GM10248 (cell line): ENCODE measurements around the gene TULP1.

ENCODE experiments used
- CTCF ChIA-PET: fragments of 300-600 bp; sonication (Branson Sonifier 250); formaldehyde crosslinking; extraction: SDS; loops from one replicate; lab custom pipeline; 2021; ENCODE audit warnings: antibody characterized with exemption; lab: Yijun Ruan, JAX
- POLR2A ChIA-PET: fragments of 350-650 bp; sonication (Branson Sonifier 250); formaldehyde crosslinking; extraction: SDS; loops from one replicate; lab custom pipeline; 2020; ENCODE audit warnings: antibody characterized with exemption; lab: Yijun Ruan, JAX
- DNase-seq: peaks from one replicate; pipeline ENCODE4 v3.0.0; 2012; ENCODE audit errors: extremely low spot score
- TF ChIP-seq, protein P1 (sequence below): IDR thresholded peaks from 2 replicates; pipeline ENCODE4 v1.5.1; 2012; ENCODE audit warnings: mild to moderate bottlenecking, low read depth; ENCODE audit errors: extremely low read depth, missing control alignments, control extremely low read depth

TULP1 gene

DNA sequence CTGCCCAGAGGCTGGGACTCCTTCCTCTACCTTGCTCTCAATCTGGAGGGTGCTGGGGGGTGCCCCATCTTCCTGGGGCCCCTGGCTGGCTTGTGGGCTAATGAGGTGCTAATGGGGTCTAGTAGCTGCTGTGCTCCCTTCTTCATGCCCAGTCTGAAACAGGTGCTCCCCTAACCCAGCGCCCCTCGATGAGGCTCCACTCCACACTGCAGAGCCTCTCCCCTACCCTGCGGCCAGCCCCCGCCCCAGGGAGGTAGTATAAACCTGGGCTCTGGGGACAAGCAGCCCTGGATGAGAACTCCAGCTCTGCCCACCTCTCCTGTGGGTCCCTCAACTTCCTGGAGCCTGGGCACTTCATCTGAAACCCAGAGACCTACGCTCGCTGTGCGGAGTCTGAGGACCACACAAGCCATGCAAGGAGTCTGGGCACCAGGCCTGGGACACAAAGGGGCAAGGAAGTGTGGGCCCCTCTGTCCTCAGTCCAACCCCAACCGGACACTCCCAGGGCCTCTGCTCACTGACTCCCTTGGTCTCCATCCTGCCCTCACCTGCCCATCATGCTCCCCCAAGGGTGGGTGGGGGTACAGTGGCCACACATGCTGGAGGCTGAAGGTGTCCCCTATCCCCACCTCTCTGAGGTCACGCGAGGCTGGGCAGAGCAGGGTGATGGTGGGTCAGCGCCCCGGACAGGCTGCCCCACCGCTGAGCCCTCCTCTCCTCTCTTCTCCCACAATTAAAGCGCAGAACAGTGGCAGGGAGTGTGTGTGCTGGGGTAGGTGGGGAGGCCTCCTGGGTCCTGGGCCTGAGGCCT, 38.4 kb downstream of the TULP1 start:
- DNase-seq = no peak
- TF ChIP-seq, protein P1, sequence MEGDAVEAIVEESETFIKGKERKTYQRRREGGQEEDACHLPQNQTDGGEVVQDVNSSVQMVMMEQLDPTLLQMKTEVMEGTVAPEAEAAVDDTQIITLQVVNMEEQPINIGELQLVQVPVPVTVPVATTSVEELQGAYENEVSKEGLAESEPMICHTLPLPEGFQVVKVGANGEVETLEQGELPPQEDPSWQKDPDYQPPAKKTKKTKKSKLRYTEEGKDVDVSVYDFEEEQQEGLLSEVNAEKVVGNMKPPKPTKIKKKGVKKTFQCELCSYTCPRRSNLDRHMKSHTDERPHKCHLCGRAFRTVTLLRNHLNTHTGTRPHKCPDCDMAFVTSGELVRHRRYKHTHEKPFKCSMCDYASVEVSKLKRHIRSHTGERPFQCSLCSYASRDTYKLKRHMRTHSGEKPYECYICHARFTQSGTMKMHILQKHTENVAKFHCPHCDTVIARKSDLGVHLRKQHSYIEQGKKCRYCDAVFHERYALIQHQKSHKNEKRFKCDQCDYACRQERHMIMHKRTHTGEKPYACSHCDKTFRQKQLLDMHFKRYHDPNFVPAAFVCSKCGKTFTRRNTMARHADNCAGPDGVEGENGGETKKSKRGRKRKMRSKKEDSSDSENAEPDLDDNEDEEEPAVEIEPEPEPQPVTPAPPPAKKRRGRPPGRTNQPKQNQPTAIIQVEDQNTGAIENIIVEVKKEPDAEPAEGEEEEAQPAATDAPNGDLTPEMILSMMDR = no peak
- POLR2A ChIA-PET = interaction anchor here (0.6 to 1.1 kb wide), 3 partner anchors 9 to 231 kb away, joined by 3 to 5 read pairs (median 4); no protein-coding TSS in a partner anchor
- CTCF ChIA-PET = interaction anchor here (2.2 kb wide), 1 partner anchor 8 kb away, joined by 6 read pairs; no protein-coding TSS in a partner anchor

DNA sequence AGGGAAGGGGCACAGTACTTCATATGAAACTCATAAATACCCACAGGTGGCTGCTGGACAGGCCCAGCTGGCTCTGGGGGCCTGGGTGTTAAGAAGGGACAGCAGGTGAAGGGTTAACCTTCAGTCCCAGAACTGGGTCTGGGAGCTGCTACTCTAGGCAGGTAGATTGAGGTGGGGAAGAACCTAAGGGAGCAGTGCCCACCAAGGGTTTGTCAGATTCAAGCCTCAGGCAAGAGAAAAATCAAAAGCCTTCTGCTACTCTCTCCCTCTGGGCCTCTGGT, 38.9 kb downstream of the TULP1 start:
- no peak for DNase-seq
- TF ChIP-seq, protein P1 = no peak
- ChIA-PET POLR2A (interaction anchor here (0.6 to 1.1 kb wide), 4 partner anchors 10 to 376 kb away, joined by 3 to 5 read pairs (median 4); no protein-coding TSS in a partner anchor), CTCF (interaction anchor here (2.2 kb wide), 1 partner anchor 8 kb away, joined by 6 read pairs; no protein-coding TSS in a partner anchor)

DNA sequence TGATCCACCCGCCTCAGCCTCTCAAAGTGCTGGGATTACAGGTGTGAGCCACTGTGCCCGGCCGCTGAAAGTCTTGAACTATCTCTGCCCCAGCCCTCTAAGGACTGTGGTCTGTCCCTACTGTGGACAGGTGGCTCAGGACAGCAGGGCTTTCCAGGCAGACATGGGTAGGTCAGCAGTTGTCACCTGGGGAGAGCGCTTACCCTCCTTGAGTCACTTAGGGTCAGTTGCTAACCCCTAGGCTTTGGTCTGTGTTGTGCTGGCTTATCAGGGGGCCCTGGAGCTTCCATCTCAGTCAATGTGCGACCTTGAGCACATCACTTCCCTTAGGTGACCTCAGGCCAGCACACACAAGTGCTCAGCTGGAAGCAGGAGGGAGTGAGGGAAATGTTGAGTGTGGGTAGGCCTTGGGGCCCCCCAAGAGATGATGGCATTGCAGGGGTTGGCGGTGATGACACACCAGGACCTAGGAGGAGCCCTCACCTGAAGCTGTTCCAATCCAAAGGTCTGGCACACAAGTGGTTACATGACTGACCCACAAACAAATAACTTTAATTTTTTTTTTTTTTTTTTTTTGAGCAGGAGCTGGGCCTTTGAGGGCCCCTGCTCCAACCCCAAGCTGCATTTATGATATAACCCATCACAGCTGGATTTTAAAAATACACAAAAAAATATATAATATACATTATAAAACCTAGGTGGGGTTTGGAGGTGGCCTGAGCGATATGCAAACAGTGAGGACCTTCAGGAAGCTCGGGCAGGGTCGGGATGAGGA, 39.4 kb downstream of the TULP1 start:
- ChIA-PET CTCF (interaction anchor here (2.2 kb wide), 1 partner anchor 9 kb away, joined by 6 read pairs; no protein-coding TSS in a partner anchor), POLR2A (interaction anchor here (0.6 to 1.1 kb wide), 7 partner anchors 10 to 658 kb away, joined by 3 to 5 read pairs (median 3); no protein-coding TSS in a partner anchor)
- DNase-seq = no peak
- TF ChIP-seq, protein P1 = no peak

DNA sequence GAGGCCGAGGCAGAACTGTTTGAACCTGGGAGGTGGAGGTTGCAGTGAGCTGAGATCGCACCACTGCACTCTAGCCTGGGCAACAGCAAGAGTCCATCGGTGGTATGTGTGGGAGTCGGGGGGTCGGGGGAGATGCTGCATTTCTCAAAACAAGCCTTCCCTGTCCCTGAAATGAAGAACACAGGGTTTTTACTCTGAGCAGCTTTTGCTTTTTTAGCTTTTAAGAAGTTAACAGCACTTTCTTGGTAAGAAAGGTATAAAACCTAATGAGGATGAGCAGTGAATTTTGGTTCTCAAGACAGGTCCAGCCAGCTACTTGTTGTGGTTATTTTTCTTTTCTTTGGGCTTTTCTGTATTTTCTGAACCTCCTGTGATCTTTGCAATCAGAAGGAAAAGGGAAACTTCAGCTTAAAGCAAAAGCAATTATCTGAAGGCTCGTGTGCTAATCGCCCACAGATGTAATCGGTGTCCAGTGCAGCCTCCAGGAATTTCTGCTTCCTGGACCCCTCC, 40.8 kb downstream of the TULP1 start:
- TF ChIP-seq, protein P1 = no peak
- POLR2A ChIA-PET = interaction anchor here (0.6 to 1.3 kb wide), 6 partner anchors 9 to 659 kb away, joined by 3 to 6 read pairs (median 3); partner anchors contain the start of gene TAF11
- no peak for DNase-seq
- CTCF ChIA-PET = interaction anchor here (0.9 to 2.2 kb wide), 6 partner anchors 10 to 265 kb away, joined by 3 to 8 read pairs (median 4); partner anchors contain the start of genes ARMC12 and PPARD

DNA sequence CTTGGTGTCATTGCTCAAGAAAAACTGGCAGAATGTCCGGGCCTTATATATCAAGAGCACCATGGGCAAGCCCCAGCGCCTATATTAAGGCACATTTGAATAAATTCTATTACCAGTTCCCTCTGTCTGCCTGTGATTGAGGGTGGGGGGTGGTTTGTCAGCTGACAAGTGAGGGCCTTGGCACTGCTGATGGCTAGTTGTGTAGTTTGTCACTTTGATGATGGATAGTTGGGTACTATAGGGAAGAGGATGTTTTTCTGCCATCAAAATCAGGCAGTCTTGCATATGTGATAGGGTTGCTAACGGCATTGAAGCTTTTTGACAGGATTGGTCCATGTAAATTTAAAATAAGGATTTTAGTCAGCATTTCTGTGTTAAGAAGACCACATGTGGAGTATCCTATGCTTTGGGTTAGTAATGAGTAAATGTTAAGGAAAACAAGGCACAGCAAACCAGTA, 42.0 kb downstream of the TULP1 start:
- ChIA-PET POLR2A (interaction anchor here (0.7 to 1.3 kb wide), 3 partner anchors 11 to 583 kb away, joined by 3 to 5 read pairs (median 4); partner anchors contain the start of gene TAF11), CTCF (interaction anchor here (0.6 to 1.9 kb wide), 4 partner anchors 41 to 267 kb away, joined by 3 to 8 read pairs (median 3); partner anchors contain the start of gene PPARD)
- DNase-seq = no peak

More for the DNA sequence above, 42.0 kb downstream of the TULP1 start:
- TF ChIP-seq, protein P1 = no peak
